Kidney (tissue), 22 donors: Measurements from ENCODE around the gene MBD4. TPM values are rescaled to one million over a fixed set of nuclear protein-coding genes. Genes with fewer than 3 reads are reported as not detected.
A peak's percentile ranks its signal among the peaks of the same experiment; 100 is the strongest.
"Not testable (repeated sequence)": the region's sequence is repeated elsewhere in the genome, so short reads cannot be mapped to it uniquely, and the experiment has no call there.

Experiments used
- DNase-seq, 5 donors: peaks; one replicate each; pipeline ENCODE4 v3.0.0-alpha.2; 2013 to 2020
- FAIRE-seq: peaks from 2 replicates; lab custom pipeline; 2012; peaks lifted over from hg19 to GRCh38; lab: Jason Lieb, UNC
- H3K27ac ChIP-seq, 2 donors: one replicate each; pipeline ENCODE4 v1.7.0; 2013; ENCODE audit warnings: low read depth in 2 of 2, low read length in 2 of 2, inconsistent platforms in 1 of 2
- H3K27me3 ChIP-seq: one replicate; pipeline ENCODE4 v1.7.1; 2013; ENCODE audit warnings: low read length, inconsistent platforms; ENCODE audit not compliant: control insufficient read depth, insufficient read depth
- H3K36me3 ChIP-seq, 3 donors: one replicate each; pipeline versions ENCODE4 v1.7.0 to v1.7.1; 2013; ENCODE audit warnings: low read length in 3 of 3, control low read depth in 1 of 3, inconsistent platforms in 1 of 3; ENCODE audit not compliant: insufficient read depth in 3 of 3, control insufficient read depth in 2 of 3
- H3K4me1 ChIP-seq, 3 donors: one replicate each; pipeline versions ENCODE4 v1.7.0 to v1.7.1; 2013; ENCODE audit warnings: low read length in 3 of 3, inconsistent platforms in 1 of 3, low read depth in 1 of 3; ENCODE audit not compliant: control insufficient read depth in 2 of 3, insufficient read depth in 2 of 3
- H3K4me3 ChIP-seq, 3 donors: one replicate each; pipeline versions ENCODE4 v1.7.0 to v1.8.1; 2013; ENCODE audit warnings: low read length in 3 of 3, control low read depth in 1 of 3, inconsistent platforms in 1 of 3
- H3K9ac ChIP-seq, 3 donors: one replicate each; pipeline versions ENCODE4 v1.7.0 to v1.7.1; 2013; ENCODE audit warnings: low read length in 3 of 3, control low read depth in 1 of 3, inconsistent platforms in 1 of 3
- H3K9me3 ChIP-seq, 3 donors: one replicate each; pipeline versions ENCODE4 v1.7.0 to v1.7.1; 2013; ENCODE audit warnings: low read length in 3 of 3, control low read depth in 1 of 3, inconsistent platforms in 1 of 3; ENCODE audit not compliant: control insufficient read depth in 2 of 3, insufficient read depth in 1 of 3
- intact Hi-C: fragments of 100-400 bp; cut with DNase I; formaldehyde crosslinking; loops from one replicate; pipeline ENCODE4 v1.11.1; 2022
- long read RNA-seq, 10 donors: library from polyadenylated mRNA in 1 of 10; unstranded in 1 of 10; transcript quantifications; one replicate each; pipeline ENCODE4 v2.0.0 and lab custom pipeline, GENCODE V29; 2021 to 2026
- polyA plus RNA-seq: library from polyadenylated mRNA; stranded (reverse); fragments of 350-450 nt; fragmentation: Illumina TruSeq; extraction: RNeasy Lipid Tissue Mini Kit (QIAGEN cat#74804); gene quantifications from one replicate; pipeline ENCODE4 v1.2.3, GENCODE V29; 2014; ENCODE audit warnings: low read depth, low replicate concordance; ENCODE audit not compliant: insufficient read depth
- total RNA-seq: library from RNA; stranded (reverse); fragmentation: NEBNext Ultra II Directional; extraction: Animal tissue kit (Norgen Biotek cat#: 25700); gene quantifications from one replicate; pipeline ENCODE4 v1.2.1, GENCODE V29; 2021
- TF ChIP-seq, protein P1 (sequence below): IDR thresholded peaks from 3 replicates; pipeline ENCODE4 v1.5.1; 2012; ENCODE audit warnings: mild to moderate bottlenecking, moderate library complexity, borderline replicate concordance; ENCODE audit not compliant: insufficient read depth; ENCODE audit errors: extremely low read depth
- donor health status: control.
- donor health status: control.
- donor health status: control.
- donor health status: control.
- donor health status: control.
- donor health status: DM: yes; HTN: yes; CAD: no.
- donor health status: Normal renal cell carcinoma (clear cell type).

The MBD4 gene
- total RNA-seq (35.1 TPM), polyA plus RNA-seq (25.4 TPM)
- long read RNA-seq, donor 1, partial matches to known transcripts: 0 of 3 reads
- long read RNA-seq, donor 1, other reads (novel, unspliced or antisense): 0 of 3 reads
- long read RNA-seq, donor 2, transcript MBD4-203 (8 exons, 2,478 nt): major isoform, 5 of 8 reads
- long read RNA-seq, donor 2, partial matches to known transcripts: 0 of 8 reads
- long read RNA-seq, donor 2, other reads (novel, unspliced or antisense): 0 of 8 reads
- long read RNA-seq, donor 3, partial matches to known transcripts: 9 of 9 reads
- long read RNA-seq, donor 3, other reads (novel, unspliced or antisense): 0 of 9 reads
- long read RNA-seq, donor 4, partial matches to known transcripts: 0 of 3 reads
- long read RNA-seq, donor 4, other reads (novel, unspliced or antisense): 0 of 3 reads
- long read RNA-seq, donor 5: 0 reads
- long read RNA-seq, donor 6, partial matches to known transcripts: 0 of 3 reads
- long read RNA-seq, donor 6, other reads (novel, unspliced or antisense): 0 of 3 reads
- long read RNA-seq, donor 7, transcript MBD4-203 (8 exons, 2,478 nt): major isoform, 11 of 30 reads
- long read RNA-seq, donor 7, partial matches to known transcripts: 14 of 30 reads
- long read RNA-seq, donor 7, other reads (novel, unspliced or antisense): 2 of 30 reads
- long read RNA-seq, donor 8, partial matches to known transcripts: 5 of 8 reads
- long read RNA-seq, donor 8, other reads (novel, unspliced or antisense): 0 of 8 reads
- long read RNA-seq, donor 9, partial matches to known transcripts: 0 of 3 reads
- long read RNA-seq, donor 9, other reads (novel, unspliced or antisense): 0 of 3 reads
- long read RNA-seq, donor 10, partial matches to known transcripts: 0 of 3 reads
- long read RNA-seq, donor 10, other reads (novel, unspliced or antisense): 0 of 3 reads

DNA sequence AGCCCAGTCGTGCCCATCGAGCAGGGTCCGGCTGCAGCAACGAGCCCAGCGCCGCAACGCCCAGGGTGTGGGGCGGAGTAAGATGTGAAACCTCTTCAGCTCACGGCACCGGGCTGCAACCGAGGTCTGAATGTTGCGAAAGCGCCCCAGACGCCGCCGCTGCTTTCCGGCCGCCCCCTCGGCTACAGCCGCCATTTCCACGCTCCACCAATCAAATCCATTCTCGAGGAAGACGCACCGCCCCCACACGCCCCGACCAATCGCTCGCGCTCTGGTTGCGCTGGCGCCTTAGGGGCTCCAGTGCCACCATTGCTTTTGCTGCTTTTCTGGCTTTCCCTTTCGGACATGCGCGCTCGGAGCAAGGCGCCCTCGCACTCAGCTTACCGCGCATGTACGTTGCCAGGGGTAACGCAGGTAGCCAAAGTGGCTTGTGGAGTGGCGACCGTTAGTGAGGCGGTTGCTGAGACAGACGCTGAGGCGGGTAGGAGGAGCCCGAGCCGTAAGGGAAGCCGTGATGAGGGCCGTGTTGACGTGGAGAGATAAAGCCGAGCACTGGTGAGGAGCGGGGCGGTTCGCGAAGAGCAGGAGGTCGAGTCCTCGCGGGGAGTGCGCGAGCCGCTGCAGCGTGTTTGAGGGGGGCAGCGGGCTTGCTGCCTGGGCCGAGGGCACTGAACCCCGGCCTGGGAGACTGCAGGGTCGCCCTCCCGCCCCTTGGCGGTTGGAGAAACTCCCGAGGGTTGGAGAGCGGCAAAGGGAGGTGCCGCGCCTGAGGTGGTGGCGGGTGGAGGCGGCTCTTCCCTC, at the start of gene MBD4, which contains the start of gene IFT122:
MBD4 (minus strand) TSS at position 132 of the 801 bp plus-strand sequence; CDS start at position 17, 115 bp downstream.
IFT122 (plus strand) TSS at position 408 of the 801 bp plus-strand sequence; CDS start at position 515, 107 bp downstream.
- Histone ChIP-seq H3K36me3 (peaks cover 0 to 17% (median 3%) of the 10 kb centered on the region in 3 donors), H3K9me3 (no peaks in the 10 kb centered on the region), H3K27me3 (no peaks in the 10 kb centered on the region), H3K4me1 (peaks cover 3 to 27% (median 23%) of the 10 kb centered on the region in 3 donors), H3K4me3 (peak within 1 kb of the TSS; percentile 95 to 98 (median 97)), H3K27ac (peak within 1 kb of the TSS; percentile 84 to 92), H3K9ac (peak within 1 kb of the TSS; percentile 64 to 92 (median 92))
- DNase-seq (peak; percentile 98 to 99 (median 99)), FAIRE-seq (peak; percentile 96)
- intact Hi-C loops: no loop called here
- TF ChIP-seq, protein P1, sequence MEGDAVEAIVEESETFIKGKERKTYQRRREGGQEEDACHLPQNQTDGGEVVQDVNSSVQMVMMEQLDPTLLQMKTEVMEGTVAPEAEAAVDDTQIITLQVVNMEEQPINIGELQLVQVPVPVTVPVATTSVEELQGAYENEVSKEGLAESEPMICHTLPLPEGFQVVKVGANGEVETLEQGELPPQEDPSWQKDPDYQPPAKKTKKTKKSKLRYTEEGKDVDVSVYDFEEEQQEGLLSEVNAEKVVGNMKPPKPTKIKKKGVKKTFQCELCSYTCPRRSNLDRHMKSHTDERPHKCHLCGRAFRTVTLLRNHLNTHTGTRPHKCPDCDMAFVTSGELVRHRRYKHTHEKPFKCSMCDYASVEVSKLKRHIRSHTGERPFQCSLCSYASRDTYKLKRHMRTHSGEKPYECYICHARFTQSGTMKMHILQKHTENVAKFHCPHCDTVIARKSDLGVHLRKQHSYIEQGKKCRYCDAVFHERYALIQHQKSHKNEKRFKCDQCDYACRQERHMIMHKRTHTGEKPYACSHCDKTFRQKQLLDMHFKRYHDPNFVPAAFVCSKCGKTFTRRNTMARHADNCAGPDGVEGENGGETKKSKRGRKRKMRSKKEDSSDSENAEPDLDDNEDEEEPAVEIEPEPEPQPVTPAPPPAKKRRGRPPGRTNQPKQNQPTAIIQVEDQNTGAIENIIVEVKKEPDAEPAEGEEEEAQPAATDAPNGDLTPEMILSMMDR: no peak

DNA sequence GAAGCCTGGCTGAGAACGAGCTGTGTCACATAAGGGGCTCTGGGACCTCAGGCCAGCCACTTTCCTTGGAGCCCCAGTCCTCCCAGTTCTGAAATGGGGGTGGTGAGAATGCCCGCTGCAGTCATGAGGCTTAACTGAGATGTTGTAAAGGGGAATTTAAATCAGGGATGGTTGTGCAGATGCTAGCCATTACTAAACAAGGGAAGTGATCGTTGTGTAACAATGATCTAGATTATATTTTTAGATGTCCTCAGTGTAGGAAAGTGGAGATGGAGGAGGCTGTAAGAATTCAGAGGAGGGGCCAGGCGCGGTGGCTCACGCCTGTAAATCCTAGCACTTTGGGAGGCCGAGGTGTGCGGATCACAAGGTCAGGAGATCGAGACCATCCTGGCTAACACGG, 49.5 kb upstream of the MBD4 start:
- H3K9me3 ChIP-seq, H3K27ac ChIP-seq, H3K4me3 ChIP-seq, H3K27me3 ChIP-seq, H3K9ac ChIP-seq, intact Hi-C loops, DNase-seq, H3K4me1 ChIP-seq, FAIRE-seq: not testable (repeated sequence)
- H3K36me3 ChIP-seq: peaks cover 4 to 15% (median 7%) of the 10 kb centered on the region in 3 donors

DNA sequence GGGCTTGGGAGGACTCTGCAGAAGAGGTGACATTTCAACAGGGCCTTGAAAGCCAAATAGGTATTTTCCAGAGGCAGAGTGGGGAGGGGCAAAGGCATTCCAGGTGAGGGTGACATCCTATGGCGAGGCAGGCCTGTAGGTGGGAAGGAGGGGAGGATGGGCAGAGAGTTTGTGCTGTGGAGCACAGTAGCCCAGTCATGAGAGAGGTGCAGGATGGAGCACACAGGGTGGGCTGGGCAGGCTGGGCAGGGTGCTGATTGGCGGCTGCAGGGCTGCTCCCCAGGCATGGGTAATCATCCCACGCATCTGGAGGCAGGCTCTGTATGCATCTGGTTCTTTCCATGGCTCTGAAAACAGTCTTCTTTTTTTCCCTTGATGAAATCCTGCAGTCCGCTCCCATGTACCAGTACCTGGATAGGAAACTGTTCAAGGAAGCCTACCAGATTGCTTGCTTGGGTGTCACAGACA, 48.2 kb upstream of the MBD4 start:
- intact Hi-C loops, FAIRE-seq, H3K4me1 ChIP-seq, H3K27me3 ChIP-seq, H3K9me3 ChIP-seq, H3K9ac ChIP-seq, H3K27ac ChIP-seq, H3K4me3 ChIP-seq, DNase-seq: not testable (repeated sequence)
- H3K36me3 ChIP-seq: peaks cover 9 to 12% (median 9%) of the 10 kb centered on the region in 3 donors
